T47D (cell line): ENCODE measurements around the gene TRMU.
"Not testable (repeated sequence)": the region's sequence is repeated elsewhere in the genome, so short reads cannot be mapped to it uniquely, and the experiment has no call there.

ENCODE experiments used
- DNase-seq, 2 experiments: peaks; one replicate each; pipeline versions ENCODE4 v3.0.0 to v3.0.0-alpha.2; 2011 to 2012; ENCODE audit warnings: low read depth in 1 of 2, low spot score in 1 of 2
- JUND ChIP-seq: IDR thresholded peaks from 2 replicates; pipeline ENCODE4 v1.6.1; 2012; ENCODE audit warnings: low read depth
- in situ Hi-C: cut with HindIII; loops from 2 replicates; pipeline ENCODE4 v1.10.0; 2016; ENCODE audit warnings: low sequenced_read_pairs, low pct_unique_long_range_greater_than_20kb

TRMU gene

DNA sequence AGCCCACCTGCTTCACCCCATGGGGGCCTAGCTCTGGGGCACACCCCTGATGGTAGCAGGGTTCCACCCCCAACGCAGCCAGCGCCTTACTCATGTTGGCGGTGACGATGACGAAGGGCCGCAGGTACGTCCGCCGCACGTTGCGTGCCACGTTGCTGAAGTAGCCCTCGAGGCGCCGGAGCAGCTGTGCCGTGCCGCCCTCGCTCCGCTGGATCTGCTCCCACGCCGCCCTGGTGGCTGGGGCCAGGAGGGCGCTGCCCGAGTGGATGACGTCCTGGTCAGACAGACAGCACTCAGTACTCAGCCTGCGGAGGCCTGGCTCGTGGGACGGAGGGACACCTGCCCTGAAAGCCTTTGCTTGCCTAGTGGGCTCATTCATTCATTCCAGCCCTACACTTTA is 50.8 kb downstream of the TRMU start:
- in situ Hi-C loops, result no loop called here
- TF ChIP-seq JUND, result no peak
- DNase-seq, result no peak

DNA sequence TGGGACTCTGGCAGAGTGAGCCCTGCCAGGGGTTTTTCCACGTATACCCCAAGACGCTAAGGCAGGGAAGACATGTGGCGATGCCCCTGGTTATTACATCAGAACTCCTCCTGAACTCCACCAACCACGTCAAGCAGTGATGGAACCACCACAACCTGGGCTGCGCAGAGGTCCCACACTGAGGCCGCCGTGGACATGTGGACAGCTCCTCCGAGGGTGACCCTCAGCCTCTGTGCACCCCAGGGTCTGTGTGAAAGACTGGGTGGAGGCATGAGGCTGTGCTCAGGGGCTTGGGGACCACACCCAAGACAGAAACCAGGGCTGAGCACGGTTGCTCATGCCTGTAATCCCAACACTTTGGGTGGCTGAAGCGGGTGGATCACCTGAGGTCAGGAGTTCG is 52.2 kb downstream of the TRMU start:
- no peak for DNase-seq
- no peak for TF ChIP-seq JUND
- in situ Hi-C loops, result no loop called here

DNA sequence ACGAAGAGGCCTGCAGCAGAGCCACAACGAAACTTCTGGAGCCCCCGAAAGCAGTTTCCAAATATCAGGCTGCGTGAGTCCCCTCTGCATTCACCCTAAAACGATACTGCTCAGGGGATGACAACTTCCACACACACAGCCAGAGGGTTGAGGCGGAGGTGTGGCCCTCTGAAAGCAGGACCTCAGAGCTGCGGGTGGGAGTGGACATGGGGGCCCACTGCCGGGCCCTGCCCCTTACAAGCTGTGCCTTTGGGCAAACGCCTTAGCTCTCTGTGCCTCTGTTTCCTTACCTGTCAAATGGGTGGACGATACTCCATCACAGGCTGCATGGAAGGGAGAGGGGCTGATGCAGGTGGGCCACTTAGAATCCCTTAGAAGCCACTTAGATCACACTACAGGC is 53.1 kb downstream of the TRMU start:
- no peak for DNase-seq
- in situ Hi-C loops, result no loop called here
- no peak for TF ChIP-seq JUND

DNA sequence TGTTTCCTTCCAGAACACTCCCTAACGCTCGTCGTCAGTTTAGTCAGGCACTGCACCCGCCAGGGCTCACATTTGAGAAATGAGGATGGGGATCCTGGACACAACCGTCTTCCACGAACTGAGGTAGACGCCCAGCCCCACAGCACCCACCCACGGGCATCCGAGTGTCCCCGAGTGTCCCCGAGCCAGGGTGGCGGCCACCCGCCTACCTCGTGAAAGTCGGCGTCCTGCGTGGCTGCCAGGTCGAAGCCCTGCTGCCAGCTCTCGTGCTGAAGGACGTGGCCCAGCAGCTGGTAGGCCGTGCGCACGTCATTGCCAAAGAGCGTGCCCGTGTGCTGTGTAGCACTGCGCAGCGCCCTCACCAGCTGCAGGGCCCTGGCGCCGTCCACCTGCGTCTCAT is 53.6 kb downstream of the TRMU start:
- in situ Hi-C loops, result no loop called here
- TF ChIP-seq JUND, result no peak

DNA sequence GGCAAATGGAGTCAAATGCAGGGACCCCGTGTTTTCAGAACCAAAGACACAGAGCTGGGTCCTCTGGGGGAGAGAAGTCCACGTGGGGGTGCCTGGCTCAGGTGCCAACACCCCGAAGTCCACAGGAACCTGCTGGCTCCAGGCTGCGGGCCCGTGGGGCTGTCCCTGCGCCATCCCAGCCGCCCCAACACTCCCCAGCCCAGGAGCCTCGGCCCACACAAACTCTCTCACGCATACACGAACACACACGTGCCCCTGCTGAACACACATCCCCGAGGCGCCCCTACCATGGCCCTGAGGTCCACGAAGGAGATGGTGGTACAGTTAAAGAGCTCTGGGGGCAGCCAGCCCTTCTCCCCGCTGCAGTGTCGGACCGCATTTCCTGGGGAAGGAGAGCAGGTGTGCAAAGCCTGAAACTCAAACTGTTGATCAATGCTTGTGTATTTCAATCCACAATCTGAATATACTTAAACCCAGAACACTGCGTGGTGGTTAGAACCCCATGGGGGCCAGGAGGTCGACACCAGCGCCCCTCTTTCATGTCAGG is 54.7 kb downstream of the TRMU start:
- DNase-seq, result no peak
- no peak for TF ChIP-seq JUND
- in situ Hi-C loops, result no loop called here

More for the DNA sequence above, 53.6 kb downstream of the TRMU start:
- no peak for DNase-seq

DNA sequence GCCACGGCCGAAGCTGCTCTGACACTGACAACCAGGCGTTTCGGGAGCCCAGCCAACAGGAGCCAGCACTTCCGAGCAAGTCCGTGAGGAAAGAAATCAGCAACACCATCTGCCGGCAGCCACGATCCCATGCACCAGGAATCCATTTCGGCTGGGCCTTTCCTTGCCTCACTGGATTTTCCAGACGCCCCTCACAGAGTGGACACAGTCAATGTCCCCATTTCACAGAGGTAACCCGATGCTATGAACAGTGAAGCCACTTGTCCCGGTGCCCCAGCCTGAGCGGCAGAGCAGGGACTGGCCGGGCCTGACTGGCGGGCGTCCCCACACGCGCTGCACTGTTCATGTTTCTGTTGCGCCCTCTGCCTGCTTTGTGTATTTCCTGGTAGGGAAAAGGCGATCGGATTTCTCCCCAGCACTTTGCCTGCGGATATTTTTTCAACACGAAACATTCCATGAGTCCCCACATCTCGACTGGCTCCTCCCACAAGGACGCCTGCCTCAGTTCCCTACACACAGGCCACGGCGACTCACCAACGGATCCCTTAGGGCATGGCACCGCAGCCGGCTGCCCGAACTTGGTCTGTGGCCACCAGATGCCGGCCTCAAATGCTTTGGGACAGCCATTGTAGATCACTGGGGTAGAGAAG is 55.3 kb downstream of the TRMU start:
- peak in 1 of 2 experiments; percentile 37 for DNase-seq
- in situ Hi-C loops, result no loop called here
- no peak for TF ChIP-seq JUND

DNA sequence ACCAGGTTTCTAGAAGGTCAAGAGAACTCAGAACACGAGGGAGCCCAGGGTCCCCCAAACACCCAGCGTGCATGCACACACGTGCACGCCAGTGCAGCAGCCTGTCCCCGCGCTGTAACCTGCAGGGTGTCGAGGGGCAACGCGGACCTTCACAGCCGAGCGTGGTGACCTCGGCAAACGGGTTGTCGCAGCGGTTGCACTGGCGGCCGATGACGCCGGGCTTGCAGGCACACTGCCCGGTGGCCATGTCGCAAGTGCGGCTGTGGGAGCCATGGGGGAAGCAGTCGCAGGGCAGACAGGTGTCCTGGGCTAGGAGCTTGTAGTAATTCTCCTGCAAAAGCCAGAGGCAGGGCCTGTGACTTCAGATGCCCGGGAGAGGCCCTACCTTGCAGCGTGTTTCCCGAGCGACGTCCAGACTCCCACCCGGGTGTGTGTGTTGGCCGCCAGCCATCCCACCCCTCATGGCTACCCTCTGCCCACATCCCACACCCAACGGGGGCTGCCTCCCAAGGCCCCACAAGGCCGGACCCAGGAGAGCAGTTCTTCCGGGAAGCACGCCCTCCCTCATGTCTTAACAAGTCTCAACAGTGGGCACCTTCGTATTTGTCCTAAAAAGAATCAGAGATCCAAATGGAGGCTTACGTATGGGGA is 56.1 kb downstream of the TRMU start:
- no peak for DNase-seq
- in situ Hi-C loops, result no loop called here
- TF ChIP-seq JUND, result no peak

DNA sequence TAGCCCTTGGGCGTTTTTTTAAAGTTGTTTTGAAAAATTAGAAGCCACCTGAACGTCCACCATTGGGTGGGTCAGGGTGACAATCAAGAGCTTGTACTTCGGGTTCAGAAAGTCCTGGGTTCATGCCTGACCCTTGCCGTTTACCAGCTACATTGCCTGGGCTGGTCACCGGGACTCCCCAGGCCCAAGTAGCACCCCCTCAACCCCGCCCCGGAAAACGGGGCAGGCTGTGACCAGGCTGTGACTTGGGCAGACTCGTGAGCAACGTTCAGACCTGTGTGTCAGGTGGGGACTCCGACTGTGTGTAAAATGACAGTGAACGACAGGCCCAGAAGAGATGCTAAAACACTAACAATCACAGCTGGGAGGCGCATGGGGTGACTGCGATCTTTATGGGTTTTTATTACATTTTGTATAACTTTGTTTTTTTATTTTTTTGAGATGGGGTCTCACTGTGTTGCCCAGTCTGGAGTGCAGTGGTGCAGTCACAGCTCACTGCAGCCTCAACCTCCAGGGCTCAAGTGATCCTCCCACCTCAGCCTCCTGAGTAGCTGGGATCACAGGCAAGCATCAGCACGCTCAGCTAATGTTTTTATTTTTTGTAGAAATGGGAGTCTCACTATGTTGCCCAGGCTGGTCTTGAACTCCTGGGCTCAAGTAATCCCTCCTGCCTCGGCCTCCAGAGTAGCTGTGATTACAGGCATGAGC is 56.8 kb downstream of the TRMU start:
- in situ Hi-C loops, result no loop called here
- DNase-seq, result no peak
- no peak for TF ChIP-seq JUND

DNA sequence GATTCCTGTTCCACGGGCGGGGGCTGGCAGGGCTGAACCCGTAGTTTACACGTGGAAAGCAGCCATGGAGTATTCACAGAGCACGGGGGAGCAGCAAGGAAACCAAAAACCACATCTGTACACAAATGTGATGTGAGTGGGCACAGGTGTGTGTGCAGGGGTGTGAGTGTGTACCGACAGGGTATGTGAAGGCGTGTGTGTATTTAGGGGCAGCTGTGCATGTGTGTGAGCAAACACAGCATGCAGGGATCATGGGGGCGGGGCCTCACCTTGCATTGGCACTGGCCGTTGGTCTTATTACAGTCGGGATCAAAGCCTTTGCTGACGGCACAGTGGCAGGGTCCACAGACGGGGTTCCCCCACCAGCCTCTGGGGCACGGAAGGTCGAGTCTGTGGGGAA is 58.4 kb downstream of the TRMU start:
- DNase-seq, result no peak
- in situ Hi-C loops, result no loop called here
- TF ChIP-seq JUND, result no peak

DNA sequence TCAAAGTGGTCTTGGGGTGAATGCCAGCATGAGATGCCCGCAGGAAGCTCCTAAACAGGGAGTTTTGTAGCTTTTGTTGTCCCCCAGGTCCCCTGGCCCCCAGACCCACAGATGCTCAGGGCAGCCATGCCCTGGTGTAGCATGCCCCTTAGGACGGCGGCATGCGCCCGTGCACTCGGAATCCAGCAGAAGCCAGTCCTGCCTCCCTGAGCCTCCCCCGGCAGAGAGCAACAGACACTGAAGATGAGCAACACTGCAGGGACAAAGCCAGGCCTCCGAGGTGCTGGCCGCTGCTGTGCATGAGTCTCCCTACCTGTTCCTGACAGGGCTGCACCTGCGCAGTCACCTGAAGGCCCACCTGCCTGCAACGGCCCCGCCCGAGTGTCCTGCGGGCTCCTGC is 59.1 kb downstream of the TRMU start:
- no peak for TF ChIP-seq JUND
- in situ Hi-C loops, result no loop called here
- no peak for DNase-seq

DNA sequence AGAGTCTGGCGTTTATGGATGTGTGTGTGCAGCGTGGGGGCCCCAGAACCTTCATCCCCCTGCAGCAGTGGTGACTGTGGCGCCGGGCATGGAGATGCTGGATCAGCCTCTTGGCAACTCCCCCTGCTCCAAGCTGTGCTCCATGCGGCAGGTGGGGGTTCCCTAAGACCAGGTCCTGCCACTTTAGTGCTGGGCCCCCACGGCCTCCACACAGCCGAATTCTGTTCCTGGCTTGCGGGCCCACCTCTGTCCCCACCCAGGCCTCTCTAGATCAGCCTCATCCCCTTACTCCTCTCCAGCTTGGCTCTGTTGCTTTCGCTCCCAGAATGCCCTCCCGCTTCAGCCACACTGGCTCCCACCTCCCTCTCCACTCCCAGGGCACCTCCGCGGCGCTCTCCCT is 59.6 kb downstream of the TRMU start:
- no peak for DNase-seq
- TF ChIP-seq JUND, result no peak
- in situ Hi-C loops, result no loop called here

DNA sequence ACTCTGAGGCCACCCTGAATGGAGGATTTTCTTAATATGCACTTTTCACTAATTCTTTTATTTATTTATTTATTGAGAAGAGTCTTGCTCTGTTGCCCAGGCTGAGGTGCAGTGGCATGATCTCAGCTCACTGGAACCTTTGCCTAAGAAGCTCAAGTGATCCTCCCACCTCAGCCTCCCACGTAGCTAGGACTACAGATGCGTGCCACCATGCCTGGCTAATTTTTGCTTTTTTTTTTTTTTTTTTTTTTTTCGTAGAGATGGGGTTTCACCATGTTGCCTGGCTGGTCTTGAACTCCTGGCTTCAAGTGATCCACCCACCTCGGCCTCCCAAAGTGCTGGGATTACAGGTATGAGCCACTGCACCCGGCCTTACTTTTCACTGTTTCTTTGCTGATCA is 61.5 kb downstream of the TRMU start:
- DNase-seq, in situ Hi-C loops: not testable (repeated sequence)

DNA sequence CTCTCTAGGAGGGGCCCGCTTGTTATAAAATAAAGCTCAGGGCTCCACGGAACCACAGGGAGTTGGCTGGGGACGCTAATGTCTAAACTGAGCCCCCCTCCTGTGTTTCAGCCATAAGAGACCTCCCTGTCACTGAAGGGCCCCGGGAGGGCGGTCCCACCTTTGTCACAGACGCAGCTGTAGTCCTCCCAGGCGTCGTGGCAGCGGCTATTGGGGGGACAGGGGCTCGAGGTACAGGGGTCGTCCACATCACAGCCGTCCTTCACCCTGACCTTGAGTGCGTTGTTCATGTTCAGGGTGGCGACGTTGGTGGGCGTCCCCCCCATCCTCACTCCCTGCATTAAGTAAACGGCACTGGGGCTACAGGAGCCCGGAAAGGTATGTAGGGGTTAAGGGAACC is 62.0 kb downstream of the TRMU start:
- no peak for TF ChIP-seq JUND
- no peak for DNase-seq
- in situ Hi-C loops, result no loop called here
